Ishikawa (cell line): Measurements from ENCODE around the gene ATP5IF1.

ENCODE experiments used
- CEBPB ChIP-seq: IDR thresholded peaks from 2 replicates; pipeline ENCODE4 v1.6.1; 2012
- CREB1 ChIP-seq: IDR thresholded peaks from 2 replicates; pipeline ENCODE4 v1.6.1; 2012; ENCODE audit warnings: low read depth
- EGR1 ChIP-seq: IDR thresholded peaks from 2 replicates; pipeline ENCODE4 v1.6.1; 2012
- EP300 ChIP-seq: IDR thresholded peaks from 2 replicates; pipeline ENCODE4 v1.6.1; 2012; ENCODE audit warnings: borderline replicate concordance
- FOXM1 ChIP-seq: IDR thresholded peaks from 2 replicates; pipeline ENCODE4 v1.6.1; 2012; ENCODE audit warnings: low read depth, borderline replicate concordance
- NFIC ChIP-seq: IDR thresholded peaks from 2 replicates; pipeline ENCODE4 v1.6.1; 2012
- RAD21 ChIP-seq: IDR thresholded peaks from 2 replicates; pipeline ENCODE4 v1.6.1; 2012; ENCODE audit warnings: low read depth
- TAF1 ChIP-seq: IDR thresholded peaks from 2 replicates; pipeline ENCODE4 v1.6.1; 2012; ENCODE audit warnings: low read depth, mild to moderate bottlenecking
- TCF12 ChIP-seq: IDR thresholded peaks from 2 replicates; pipeline ENCODE4 v1.6.1; 2012; ENCODE audit warnings: low read depth
- TEAD4 ChIP-seq: IDR thresholded peaks from 2 replicates; pipeline ENCODE4 v1.6.1; 2012
- USF1 ChIP-seq: IDR thresholded peaks from 2 replicates; pipeline ENCODE4 v1.6.1; 2012
- YY1 ChIP-seq: IDR thresholded peaks from 2 replicates; pipeline ENCODE4 v1.6.1; 2012; ENCODE audit warnings: low read depth
- ZBTB7A ChIP-seq: IDR thresholded peaks from 2 replicates; pipeline ENCODE4 v1.6.1; 2012; ENCODE audit warnings: low read depth
- TF ChIP-seq, protein P1 (sequence below): IDR thresholded peaks from 2 replicates; pipeline ENCODE4 v1.6.1; 2012
- TF ChIP-seq, protein P2 (sequence below): IDR thresholded peaks from 2 replicates; pipeline ENCODE4 v1.6.1; 2012; ENCODE audit warnings: low read depth, mild to moderate bottlenecking

ATP5IF1 gene

DNA sequence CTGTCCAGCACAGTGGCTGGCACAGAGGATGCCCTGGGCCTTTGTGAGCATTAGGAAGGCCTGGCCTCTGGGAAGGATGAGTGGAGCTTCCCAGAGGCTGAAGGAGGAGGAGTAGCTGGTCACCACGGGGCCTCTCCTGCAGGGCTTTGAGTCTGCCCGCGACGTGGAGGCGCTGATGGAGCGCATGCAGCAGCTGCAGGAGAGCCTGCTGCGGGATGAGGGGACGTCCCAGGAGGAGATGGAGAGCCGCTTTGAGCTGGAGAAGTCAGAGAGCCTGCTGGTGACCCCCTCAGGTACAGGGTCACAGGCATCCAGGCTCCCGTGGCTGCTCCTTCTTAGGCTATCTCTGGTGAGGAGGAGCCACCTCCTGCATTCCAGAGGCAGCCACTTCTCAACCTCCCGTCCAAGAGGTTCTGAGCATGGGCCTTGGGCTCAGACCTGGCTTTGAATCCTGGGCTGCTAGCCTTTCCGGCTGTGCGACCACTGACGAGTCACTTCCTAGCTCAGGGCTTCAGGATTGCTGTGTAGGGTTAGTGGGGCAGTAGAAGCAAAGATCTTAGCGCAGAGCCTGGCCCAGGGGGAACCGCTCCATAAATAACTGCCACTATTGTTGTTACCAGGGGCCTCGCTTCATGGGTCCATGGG, 37.4 kb downstream of the ATP5IF1 start:
- no peak for TF ChIP-seq EGR1
- TF ChIP-seq TCF12, result no peak
- TF ChIP-seq RAD21, result no peak
- TF ChIP-seq, protein P1, sequence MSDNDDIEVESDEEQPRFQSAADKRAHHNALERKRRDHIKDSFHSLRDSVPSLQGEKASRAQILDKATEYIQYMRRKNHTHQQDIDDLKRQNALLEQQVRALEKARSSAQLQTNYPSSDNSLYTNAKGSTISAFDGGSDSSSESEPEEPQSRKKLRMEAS, result no peak
- TF ChIP-seq FOXM1, result no peak
- TF ChIP-seq USF1, result no peak
- TF ChIP-seq, protein P2, sequence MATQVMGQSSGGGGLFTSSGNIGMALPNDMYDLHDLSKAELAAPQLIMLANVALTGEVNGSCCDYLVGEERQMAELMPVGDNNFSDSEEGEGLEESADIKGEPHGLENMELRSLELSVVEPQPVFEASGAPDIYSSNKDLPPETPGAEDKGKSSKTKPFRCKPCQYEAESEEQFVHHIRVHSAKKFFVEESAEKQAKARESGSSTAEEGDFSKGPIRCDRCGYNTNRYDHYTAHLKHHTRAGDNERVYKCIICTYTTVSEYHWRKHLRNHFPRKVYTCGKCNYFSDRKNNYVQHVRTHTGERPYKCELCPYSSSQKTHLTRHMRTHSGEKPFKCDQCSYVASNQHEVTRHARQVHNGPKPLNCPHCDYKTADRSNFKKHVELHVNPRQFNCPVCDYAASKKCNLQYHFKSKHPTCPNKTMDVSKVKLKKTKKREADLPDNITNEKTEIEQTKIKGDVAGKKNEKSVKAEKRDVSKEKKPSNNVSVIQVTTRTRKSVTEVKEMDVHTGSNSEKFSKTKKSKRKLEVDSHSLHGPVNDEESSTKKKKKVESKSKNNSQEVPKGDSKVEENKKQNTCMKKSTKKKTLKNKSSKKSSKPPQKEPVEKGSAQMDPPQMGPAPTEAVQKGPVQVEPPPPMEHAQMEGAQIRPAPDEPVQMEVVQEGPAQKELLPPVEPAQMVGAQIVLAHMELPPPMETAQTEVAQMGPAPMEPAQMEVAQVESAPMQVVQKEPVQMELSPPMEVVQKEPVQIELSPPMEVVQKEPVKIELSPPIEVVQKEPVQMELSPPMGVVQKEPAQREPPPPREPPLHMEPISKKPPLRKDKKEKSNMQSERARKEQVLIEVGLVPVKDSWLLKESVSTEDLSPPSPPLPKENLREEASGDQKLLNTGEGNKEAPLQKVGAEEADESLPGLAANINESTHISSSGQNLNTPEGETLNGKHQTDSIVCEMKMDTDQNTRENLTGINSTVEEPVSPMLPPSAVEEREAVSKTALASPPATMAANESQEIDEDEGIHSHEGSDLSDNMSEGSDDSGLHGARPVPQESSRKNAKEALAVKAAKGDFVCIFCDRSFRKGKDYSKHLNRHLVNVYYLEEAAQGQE, result no peak
- no peak for TF ChIP-seq NFIC
- no peak for TF ChIP-seq TAF1
- no peak for TF ChIP-seq ZBTB7A
- no peak for TF ChIP-seq YY1
- TF ChIP-seq CEBPB, result no peak
- no peak for TF ChIP-seq TEAD4
- no peak for TF ChIP-seq CREB1
- TF ChIP-seq EP300, result no peak

DNA sequence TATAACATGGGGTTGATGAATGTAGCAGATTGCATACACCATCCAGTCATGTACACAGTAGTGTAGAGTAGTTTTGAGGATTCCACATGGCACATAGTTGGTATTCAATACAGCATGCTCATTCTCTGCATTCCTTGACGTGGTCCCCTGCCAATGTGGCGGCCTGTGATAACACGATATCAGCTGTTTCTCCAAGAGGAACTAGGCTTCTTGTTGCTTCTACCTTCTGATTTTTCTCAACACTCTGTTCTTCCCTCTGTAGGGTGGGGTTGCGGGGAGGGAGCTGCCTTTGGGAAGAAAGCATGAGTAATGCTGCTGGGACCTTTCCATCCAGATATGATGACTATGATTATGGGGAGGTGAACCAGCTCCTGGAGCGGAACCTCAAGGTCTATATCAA, 42.8 kb downstream of the ATP5IF1 start:
- TF ChIP-seq YY1, result no peak
- TF ChIP-seq TEAD4, result no peak
- no peak for TF ChIP-seq CEBPB
- TF ChIP-seq NFIC, result no peak
- no peak for TF ChIP-seq EP300
- TF ChIP-seq TCF12, result no peak
- no peak for TF ChIP-seq RAD21
- TF ChIP-seq FOXM1, result no peak
- no peak for TF ChIP-seq USF1
- TF ChIP-seq, protein P2, result no peak
- TF ChIP-seq, protein P1, result no peak
- no peak for TF ChIP-seq CREB1
- no peak for TF ChIP-seq TAF1
- no peak for TF ChIP-seq ZBTB7A
- TF ChIP-seq EGR1, result no peak

- TF ChIP-seq TAF1, result no peak
- TF ChIP-seq ZBTB7A, result no peak
- TF ChIP-seq CREB1, result no peak
- no peak for TF ChIP-seq NFIC
- no peak for TF ChIP-seq FOXM1
- no peak for TF ChIP-seq RAD21
- no peak for TF ChIP-seq TEAD4
- TF ChIP-seq EGR1, result no peak
- TF ChIP-seq, protein P1, result no peak
- no peak for TF ChIP-seq YY1
- no peak for TF ChIP-seq EP300
- no peak for TF ChIP-seq CEBPB
- TF ChIP-seq USF1, result no peak
- TF ChIP-seq TCF12, result no peak
Measured at GRCh38 chr1:28279721-28280120, 43.8 kb downstream of the ATP5IF1 start.

- TF ChIP-seq NFIC (no peak), TCF12 (no peak), TAF1 (no peak), YY1 (no peak), FOXM1 (no peak), TEAD4 (no peak), RAD21 (no peak), EP300 (no peak), USF1 (no peak)
Measured at GRCh38 chr1:28280501-28280900, 44.6 kb downstream of the ATP5IF1 start.
